HG02763 (cell line): ENCODE results near the gene MMP24.
A peak's percentile ranks its signal among the peaks of the same experiment; 100 is the strongest.

Experiments
- ATAC-seq: cut with Tn5 transposase; IDR thresholded peaks from one replicate; pipeline ENCODE4 v1.9.1; 2021; ENCODE audit warnings: mild to moderate bottlenecking, moderate library complexity; ENCODE audit not compliant: unreplicated experiment

MMP24 gene

DNA sequence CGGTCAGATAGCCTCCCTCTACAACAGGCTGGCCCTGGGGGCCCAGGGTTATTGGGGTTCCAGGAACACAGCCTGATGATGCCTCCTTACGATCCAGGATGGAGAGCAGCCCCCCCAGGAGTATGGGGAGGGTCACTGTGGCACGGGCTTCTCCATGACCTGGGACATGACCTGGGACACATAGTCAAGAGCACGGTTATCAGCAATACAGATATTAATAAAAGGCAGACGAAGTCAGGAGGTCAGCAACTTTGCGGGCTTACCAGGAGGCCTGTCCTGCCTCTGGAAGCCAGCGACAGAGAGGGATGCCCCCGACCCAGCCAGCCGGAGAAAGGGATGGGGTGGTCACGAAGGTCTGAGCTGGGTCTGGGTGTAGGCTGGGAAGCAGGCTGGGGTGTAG lies 50.6 kb downstream of the MMP24 start:
- no peak for ATAC-seq

GRCh38 chr20:35277531-35278395 lies 51.3 kb downstream of the MMP24 start, which contains the start of gene MMP24OS:
TSS of gene MMP24OS (minus strand) at chr20:35278122. CDS start at chr20:35277929, 193 bp downstream.
- ATAC-seq = peak; percentile 74

DNA sequence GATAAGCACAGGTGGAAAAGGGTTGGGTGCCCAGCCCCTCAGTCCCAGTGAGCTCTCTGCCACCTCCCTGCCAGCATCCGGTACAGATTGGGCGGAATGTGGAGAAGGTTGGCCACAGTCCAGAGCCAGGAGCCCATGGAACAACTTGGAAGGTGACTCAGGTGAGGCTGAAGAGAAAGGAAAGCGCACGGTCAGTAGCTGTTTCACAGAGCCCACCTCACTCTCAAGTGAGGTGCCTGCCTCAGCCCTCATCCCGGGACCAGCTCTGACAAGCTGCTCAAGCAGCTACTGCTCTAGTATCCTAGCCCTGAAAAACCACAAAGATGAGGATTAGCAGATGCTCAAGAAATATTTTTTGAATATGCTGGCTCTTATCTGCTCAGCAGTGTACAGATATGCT lies 52.5 kb downstream of the MMP24 start:
- no peak for ATAC-seq

- no peak for ATAC-seq
These were observed 53.2 kb downstream of the MMP24 start for GRCh38 chr20:35279533-35280174.

GRCh38 chr20:35280523-35280922 lies 54.0 kb downstream of the MMP24 start:
- no peak for ATAC-seq

DNA sequence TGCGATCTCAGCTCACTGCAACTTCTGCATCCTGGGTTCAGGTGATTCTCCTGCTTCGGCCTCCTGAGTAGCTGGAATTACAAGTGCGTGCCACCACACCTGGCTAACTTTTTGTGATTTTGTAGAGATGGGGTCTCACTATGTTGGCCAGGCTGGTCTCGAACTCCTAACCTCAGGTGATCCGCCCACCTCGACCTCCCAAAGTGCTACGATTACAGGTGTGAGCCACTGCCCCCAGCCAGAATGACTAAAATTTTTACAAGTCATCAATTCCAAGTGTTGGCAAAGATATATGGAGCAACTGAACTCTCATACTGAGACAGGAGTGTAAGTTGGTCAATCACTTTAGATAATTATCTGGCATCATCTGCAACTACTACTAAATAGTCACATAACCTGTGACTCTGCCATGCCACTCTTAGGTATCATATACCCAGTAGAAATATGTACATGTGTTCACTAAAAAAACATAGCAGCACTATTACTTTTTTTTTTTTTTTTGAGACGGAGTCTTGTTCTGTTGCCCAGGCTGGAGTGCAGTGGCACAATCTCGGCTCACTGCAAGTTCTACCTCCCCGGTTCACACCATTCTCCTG lies 55.1 kb downstream of the MMP24 start:
- no peak for ATAC-seq

DNA sequence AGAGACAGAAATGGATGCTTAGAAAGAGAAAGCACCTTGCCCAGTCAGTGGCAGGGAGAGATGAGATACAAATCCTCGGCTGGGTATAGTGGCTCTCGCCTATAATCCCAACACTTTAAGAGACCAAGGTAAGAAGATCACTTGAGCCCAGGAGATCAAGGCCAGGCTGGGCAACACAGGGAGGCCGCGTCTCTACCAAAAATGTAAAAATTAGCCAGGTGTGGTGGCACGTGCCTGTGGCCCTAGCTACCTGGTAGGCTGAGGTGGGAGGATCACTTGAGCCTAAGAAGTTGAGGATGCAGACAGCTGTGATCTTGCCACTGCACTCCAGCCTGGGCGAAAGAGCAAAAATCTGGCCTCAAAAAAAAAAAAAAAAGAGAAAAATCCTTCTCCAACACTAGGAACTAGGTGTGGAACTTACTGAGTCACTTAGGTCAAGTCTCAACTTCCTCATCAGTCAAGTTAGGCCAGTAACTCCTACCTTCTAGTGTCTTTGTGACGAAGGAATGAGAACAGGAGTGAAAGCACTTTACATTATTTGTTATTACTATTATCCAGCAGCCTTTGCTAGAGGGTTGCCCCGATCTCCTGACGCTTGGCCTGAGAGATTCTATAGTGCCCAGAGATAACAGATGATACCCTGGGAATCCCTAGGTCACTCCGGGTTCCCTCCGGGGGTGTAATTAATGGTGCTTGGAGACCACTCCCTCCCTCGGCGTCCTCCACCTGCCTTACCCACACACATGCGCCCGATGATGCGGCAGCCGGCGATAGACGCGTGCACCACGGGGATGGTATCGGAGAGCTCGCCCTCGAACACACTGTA lies 57.2 kb downstream of the MMP24 start:
- ATAC-seq = peak; percentile 27

DNA sequence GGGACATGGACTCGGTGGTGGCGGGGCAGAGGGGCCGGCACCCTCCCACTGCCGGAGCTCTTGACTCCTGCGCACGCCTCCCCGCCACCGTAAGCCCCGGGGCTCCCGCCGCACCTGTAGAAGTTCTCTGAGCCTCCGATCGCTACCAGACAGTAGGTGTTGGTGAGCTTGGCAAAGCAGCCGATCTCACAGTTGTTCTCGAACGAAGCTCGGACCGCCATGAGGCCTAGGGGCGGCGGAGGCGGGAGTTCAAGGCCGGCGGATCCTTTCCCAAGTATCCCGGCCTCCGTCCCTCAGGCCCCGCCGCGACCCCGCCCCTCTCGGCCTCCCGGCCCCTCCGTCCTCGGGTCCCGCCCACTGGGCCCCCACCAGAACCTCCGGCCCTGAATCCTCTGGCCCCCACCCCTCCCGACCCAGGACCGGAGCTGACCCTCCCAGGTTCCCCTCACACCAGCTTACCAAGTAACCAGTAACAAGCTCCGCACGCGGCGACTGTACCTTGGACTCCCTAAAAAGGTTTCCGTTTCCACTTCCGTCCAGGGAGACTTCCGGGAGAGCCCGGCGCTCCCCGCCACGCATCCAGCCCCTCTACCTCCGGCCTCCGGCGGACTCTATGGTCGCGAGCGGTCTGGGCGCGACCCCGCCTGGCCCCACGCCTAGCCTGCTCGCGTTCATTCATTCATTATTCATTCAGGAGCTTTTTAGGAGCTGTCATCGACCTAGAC lies 57.9 kb downstream of the MMP24 start, which contains the start of gene EIF6:
TSS of gene EIF6 (minus strand) at position 506 of the 725 bp plus-strand sequence. CDS start at position 221, 285 bp downstream.
- peak; percentile 69 for ATAC-seq

DNA sequence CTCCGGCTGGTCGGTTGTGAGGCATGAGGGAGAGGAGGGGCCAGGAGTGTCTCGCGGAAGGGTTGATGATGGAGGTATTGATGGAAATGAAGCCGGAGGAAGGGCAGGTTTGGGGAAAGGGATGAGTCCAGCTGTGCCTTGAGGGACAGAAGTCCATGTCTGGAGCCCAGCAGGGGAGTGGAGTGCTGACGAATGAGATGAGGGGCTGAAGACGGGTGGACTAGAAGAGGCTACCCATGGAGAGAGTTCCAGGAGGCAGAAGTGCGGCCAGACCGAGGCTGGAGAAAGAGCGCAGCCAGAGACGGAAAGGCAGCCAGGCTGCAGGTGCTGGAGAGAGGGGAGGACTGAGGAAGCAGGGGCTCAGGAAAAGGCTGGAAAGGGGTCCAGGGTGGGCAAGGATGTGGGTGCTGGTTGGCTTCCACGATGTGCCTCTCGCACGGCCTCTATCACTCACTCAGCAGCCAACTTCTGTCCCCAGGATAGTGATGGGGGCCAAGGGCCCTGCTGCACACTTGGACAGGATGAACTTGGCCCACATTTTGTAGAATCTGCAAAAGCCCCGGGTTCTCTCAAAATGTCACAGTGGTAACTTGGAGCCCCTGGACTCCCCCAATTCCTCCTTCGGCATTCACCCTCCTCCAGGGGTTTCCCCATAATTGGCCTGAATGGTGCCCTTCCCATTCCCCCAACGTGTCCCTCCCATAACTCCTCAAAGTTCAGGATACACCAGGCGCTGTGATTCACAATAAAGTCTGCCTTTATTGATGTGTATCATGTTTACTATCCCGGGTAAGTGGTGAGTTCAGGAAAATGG lies 58.7 kb downstream of the MMP24 start:
- ATAC-seq = no peak

GRCh38 chr20:35285806-35286076 lies 59.3 kb downstream of the MMP24 start:
- ATAC-seq = no peak

GRCh38 chr20:35286077-35286898 lies 59.8 kb downstream of the MMP24 start:
- ATAC-seq = no peak

GRCh38 chr20:35286899-35287508 lies 60.5 kb downstream of the MMP24 start:
- no peak for ATAC-seq

GRCh38 chr20:35287509-35288324 lies 61.2 kb downstream of the MMP24 start:
- ATAC-seq = no peak

- no peak for ATAC-seq
These were observed 62.0 kb downstream of the MMP24 start for GRCh38 chr20:35288325-35289060.

DNA sequence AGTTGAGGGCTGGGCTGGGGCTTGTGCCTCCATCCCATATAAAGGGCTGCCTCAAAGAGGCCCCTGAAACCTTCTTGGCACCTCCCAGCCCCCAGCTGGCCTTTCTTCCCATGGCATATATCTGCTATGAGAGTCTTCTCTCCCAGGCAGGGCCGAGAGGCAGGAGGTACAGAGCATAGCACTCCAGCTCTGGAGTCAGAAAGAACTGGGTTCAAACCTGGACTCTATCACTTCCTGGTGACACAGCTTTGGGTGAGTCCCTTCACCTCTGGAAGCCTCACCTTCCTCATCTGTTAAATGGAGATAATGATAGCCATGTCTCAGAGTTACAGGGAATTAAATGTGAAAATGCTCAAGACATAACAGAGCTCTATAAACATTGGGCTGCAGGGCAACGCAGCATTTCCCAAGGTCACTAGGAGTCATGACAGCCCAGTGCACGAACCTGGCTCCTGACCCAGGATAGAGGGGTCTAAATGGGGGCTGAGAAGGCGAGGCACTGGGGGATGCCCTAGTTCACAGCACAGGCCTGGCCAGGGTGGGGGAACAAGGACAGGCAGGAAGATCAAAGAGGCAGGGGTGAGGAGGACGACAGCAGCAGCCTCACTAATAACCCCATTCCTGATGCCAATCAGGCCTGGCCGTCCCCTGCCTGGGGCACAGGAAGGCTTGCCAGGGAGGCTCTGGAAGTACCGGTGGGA lies 63.8 kb downstream of the MMP24 start:
- ATAC-seq = no peak

- no peak for ATAC-seq
These were observed 64.5 kb downstream of the MMP24 start for GRCh38 chr20:35290887-35291417.
